SK-N-SH (cell line): Measurements from ENCODE around the gene DHDDS. TPM values are rescaled to one million over a fixed set of nuclear protein-coding genes. Genes with fewer than 3 reads are reported as not detected.

Source experiments
- CTCF ChIA-PET: fragments of 300-600, 350-600 bp; formaldehyde crosslinking; extraction: SDS; loops from one replicate; lab custom pipeline; 2021; lab: Yijun Ruan, JAX
- POLR2A ChIA-PET: fragments of 350-600 bp; sonication (Branson Sonifier 250); formaldehyde crosslinking; extraction: SDS; loops from one replicate; lab custom pipeline; 2020; ENCODE audit warnings: antibody characterized with exemption, inconsistent platforms; lab: Yijun Ruan, JAX
- DNase-seq: peaks from one replicate; pipeline ENCODE4 v3.0.0; 2012
- H2AFZ ChIP-seq: fragments of 200-600 bp; sonication (generic); 2 replicates; pipeline ENCODE4 v1.8.1; 2016; ENCODE audit warnings: antibody characterized with exemption, mild to moderate bottlenecking, low read depth
- H3F3A ChIP-seq: fragments of 200-600 bp; sonication (generic); replicated peaks from 2 replicates; pipeline ENCODE3; 2016; ENCODE audit warnings: antibody characterized with exemption, mild to moderate bottlenecking; ENCODE audit not compliant: insufficient read depth
- H3K27ac ChIP-seq, 2 experiments: fragments of 200-500 bp in 1 of 2; fragments of 200-600 bp in 1 of 2; sonication (Bioruptor generic) in 1 of 2; sonication (generic), shearing (Covaris generic) in 1 of 2; 2 replicates each; pipeline versions ENCODE4 v1.5.1 to v1.6.1; 2014 to 2016; ENCODE audit warnings: low read depth in 2 of 2, inconsistent platforms in 1 of 2, low read length in 1 of 2, mild to moderate bottlenecking in 1 of 2, mixed read lengths in 1 of 2
- H3K27me3 ChIP-seq: fragments of 200-600 bp; sonication (generic), shearing (Covaris generic); 2 replicates; pipeline ENCODE4 v1.6.1; 2016; ENCODE audit warnings: mixed run types; ENCODE audit not compliant: insufficient read depth
- H3K36me3 ChIP-seq, 2 experiments: fragments of 200-500 bp in 1 of 2; fragments of 200-600 bp in 1 of 2; sonication (Bioruptor generic) in 1 of 2; sonication (generic) in 1 of 2; replicated peaks in 1 of 2; 2 replicates each; pipeline versions ENCODE3 to v1.5.1; 2014 to 2016; ENCODE audit warnings: low read length in 1 of 2, mild to moderate bottlenecking in 1 of 2; ENCODE audit not compliant: insufficient read depth in 2 of 2, control insufficient read depth in 1 of 2
- H3K4me1 ChIP-seq, 2 experiments: fragments of 200-500 bp in 1 of 2; fragments of 200-600 bp in 1 of 2; sonication (Bioruptor generic) in 1 of 2; sonication (generic), shearing (Covaris generic) in 1 of 2; 2 replicates each; pipeline versions ENCODE4 v1.5.1 to v1.6.1; 2014 to 2016; ENCODE audit warnings: low read depth in 1 of 2, low read length in 1 of 2, mixed run types in 1 of 2; ENCODE audit not compliant: insufficient read depth in 2 of 2, control insufficient read depth in 1 of 2
- H3K4me2 ChIP-seq: fragments of 200-600 bp; sonication (generic), shearing (Covaris generic); 2 replicates; pipeline ENCODE4 v1.6.1; 2017; ENCODE audit warnings: mixed run types
- H3K4me3 ChIP-seq, 2 experiments: fragments of 200-500 bp in 1 of 2; fragments of 200-600 bp in 1 of 2; sonication (Bioruptor generic) in 1 of 2; sonication (generic), shearing (Covaris generic) in 1 of 2; 2 replicates each; pipeline versions ENCODE4 v1.5.1 to v1.8.1; 2014 to 2016; ENCODE audit warnings: low read depth in 2 of 2, inconsistent platforms in 1 of 2, low read length in 1 of 2, mild to moderate bottlenecking in 1 of 2, mixed read lengths in 1 of 2, moderate library complexity in 1 of 2
- H3K79me2 ChIP-seq: fragments of 200-600 bp; sonication (generic); 2 replicates; pipeline ENCODE4 v1.8.1; 2017; ENCODE audit warnings: mild to moderate bottlenecking; ENCODE audit not compliant: insufficient read depth
- H3K9ac ChIP-seq: fragments of 200-600 bp; sonication (generic); 2 replicates; pipeline ENCODE4 v1.6.1; 2017; ENCODE audit warnings: mixed run types
- H3K9me2 ChIP-seq: fragments of 200-600 bp; sonication (generic); 2 replicates; pipeline ENCODE4 v1.6.1; 2017; ENCODE audit warnings: mixed run types
- H3K9me3 ChIP-seq: fragments of 200-600 bp; sonication (generic); 2 replicates; pipeline ENCODE4 v1.6.1; 2017; ENCODE audit warnings: mixed run types, mild to moderate bottlenecking, moderate library complexity
- H4K20me1 ChIP-seq: fragments of 200-600 bp; sonication (generic); 2 replicates; pipeline ENCODE4 v1.6.1; 2017; ENCODE audit warnings: mild to moderate bottlenecking, mixed run types; ENCODE audit not compliant: insufficient read depth
- CHD2 ChIP-seq: fragments of 150-350 bp; IDR thresholded peaks from 2 replicates; pipeline ENCODE4 v1.6.1; 2018; ENCODE audit warnings: low read length; ENCODE audit not compliant: partially characterized antibody
- CTCF ChIP-seq: fragments of 200-600 bp; sonication (generic); IDR thresholded peaks from 2 replicates; pipeline ENCODE4 v1.6.1; 2017; ENCODE audit warnings: antibody characterized with exemption, mild to moderate bottlenecking, moderate library complexity
- EP300 ChIP-seq, 2 experiments: IDR thresholded peaks; 2 replicates each; pipeline versions ENCODE4 v1.4.0 to v1.6.1; 2012; ENCODE audit warnings: borderline replicate concordance in 1 of 2, low read depth in 1 of 2, low read length in 1 of 2
- EZH2phosphoT487 ChIP-seq: fragments of 200-600 bp; sonication (generic); IDR thresholded peaks from 2 replicates; pipeline ENCODE4 v1.6.1; 2017; ENCODE audit warnings: low read depth, mixed run types, mild to moderate bottlenecking, antibody characterized with exemption, moderate library complexity, borderline replicate concordance
- FOSL2 ChIP-seq: IDR thresholded peaks from 2 replicates; pipeline ENCODE4 v1.4.0; 2012; ENCODE audit warnings: low read depth, mild to moderate bottlenecking, moderate library complexity, borderline replicate concordance
- FOXM1 ChIP-seq: IDR thresholded peaks from 2 replicates; pipeline ENCODE4 v1.4.0; 2012; ENCODE audit warnings: low read depth, mild to moderate bottlenecking
- GABPA ChIP-seq: IDR thresholded peaks from 2 replicates; pipeline ENCODE4 v1.4.0; 2012; ENCODE audit warnings: low read depth, mild to moderate bottlenecking
- MAX ChIP-seq: IDR thresholded peaks from 2 replicates; pipeline ENCODE4 v1.4.0; 2012; ENCODE audit warnings: low read depth
- MEF2A ChIP-seq: IDR thresholded peaks from 2 replicates; pipeline ENCODE4 v1.4.0; 2012; ENCODE audit warnings: low read depth, borderline replicate concordance
- NRF1 ChIP-seq: IDR thresholded peaks from 2 replicates; pipeline ENCODE4 v1.6.1; 2012; ENCODE audit warnings: low read depth, mild to moderate bottlenecking, low read length
- RAD21 ChIP-seq: IDR thresholded peaks from 2 replicates; pipeline ENCODE4 v1.6.1; 2012; ENCODE audit warnings: mild to moderate bottlenecking, low read length
- RCOR1 ChIP-seq: fragments of 150-350 bp; IDR thresholded peaks from 2 replicates; pipeline ENCODE4 v1.6.1; 2017; ENCODE audit warnings: antibody characterized with exemption, low read length
- RFX5 ChIP-seq: IDR thresholded peaks from 2 replicates; pipeline ENCODE4 v1.6.1; 2012; ENCODE audit warnings: mild to moderate bottlenecking, improper control_type of control experiment, low read length
- SMC3 ChIP-seq: IDR thresholded peaks from 2 replicates; pipeline ENCODE4 v1.6.1; 2012; ENCODE audit warnings: low read depth, low read length, improper control_type of control experiment
- YY1 ChIP-seq: IDR thresholded peaks from 2 replicates; pipeline ENCODE4 v1.4.0; 2012; ENCODE audit warnings: low read depth, mild to moderate bottlenecking
- ZBTB33 ChIP-seq: IDR thresholded peaks from 2 replicates; pipeline ENCODE4 v1.4.0; 2012; ENCODE audit warnings: low read depth, borderline replicate concordance
- WGBS: methylation state at CpG from one replicate; pipeline ENCODE4 v1.1.6; 2017; ENCODE audit warnings: low lambda C conversion rate; 5-methylcytosine and 5-hydroxymethylcytosine counted together
- polyA plus RNA-seq, 3 experiments: library from polyadenylated mRNA; depleted of rRNA; stranded (reverse); fragments of >200 nt; gene quantifications; 2 replicates each; pipeline ENCODE4 v1.2.3, GENCODE V29; 2012

Gene DHDDS
- polyA plus RNA-seq, 1 of the 3 experiments (the other 2 are of a cell fraction), result 25.0 TPM

GRCh38 chr1:26391450-26391849 lies 40.7 kb upstream of the DHDDS start:
- H3K27ac ChIP-seq, result no peak overlapping the region
- H3K79me2 ChIP-seq, result no peaks in the 10 kb centered on the region
- H3K9ac ChIP-seq, result no peak overlapping the region
- no peaks in the 10 kb centered on the region for H3F3A ChIP-seq
- H2AFZ ChIP-seq, result no peak overlapping the region
- WGBS, result 27% methylated on average over 3 of the region's 3 CpGs
- ChIA-PET CTCF (interaction anchor here (0.7 to 2.2 kb wide), 6 partner anchors 9 to 116 kb away, joined by 3 to 7 read pairs (median 4); no protein-coding TSS in a partner anchor), POLR2A (no interaction called here)
- no peaks in the 10 kb centered on the region for H3K9me2 ChIP-seq
- no peaks in the 10 kb centered on the region for H4K20me1 ChIP-seq
- no peaks in the 10 kb centered on the region for H3K4me1 ChIP-seq
- H3K4me3 ChIP-seq, result no peak overlapping the region
- H3K4me2 ChIP-seq, result no peak overlapping the region
- no peaks in the 10 kb centered on the region for H3K36me3 ChIP-seq
- DNase-seq, result peak; percentile 53
- no peaks in the 10 kb centered on the region for H3K27me3 ChIP-seq
- TF ChIP-seq GABPA (no peak), EP300 (IDR thresholded peaks at IDR 0.05; ENCODE audit: borderline replicate concordance in 1 of 2, low read depth in 1 of 2, low read length in 1 of 2) (no peak), CHD2 (no peak), ZBTB33 (no peak), FOSL2 (no peak), EZH2phosphoT487 (no peak), RAD21 (peak; percentile 71), FOXM1 (no peak), NRF1 (no peak), YY1 (no peak), MAX (no peak), RCOR1 (no peak), MEF2A (no peak), RFX5 (no peak), CTCF (peak; percentile 77), SMC3 (peak; percentile 47)
- H3K9me3 ChIP-seq, result no peaks in the 10 kb centered on the region
